NCI-H748 (cell line): ENCODE data around the gene MCAM.

Source experiments
- DNase-seq: peaks from one replicate; lab custom pipeline; 2025; ENCODE audit not compliant: unreplicated experiment; lab: John Stamatoyannopoulos, UW

The MCAM gene, protein sequence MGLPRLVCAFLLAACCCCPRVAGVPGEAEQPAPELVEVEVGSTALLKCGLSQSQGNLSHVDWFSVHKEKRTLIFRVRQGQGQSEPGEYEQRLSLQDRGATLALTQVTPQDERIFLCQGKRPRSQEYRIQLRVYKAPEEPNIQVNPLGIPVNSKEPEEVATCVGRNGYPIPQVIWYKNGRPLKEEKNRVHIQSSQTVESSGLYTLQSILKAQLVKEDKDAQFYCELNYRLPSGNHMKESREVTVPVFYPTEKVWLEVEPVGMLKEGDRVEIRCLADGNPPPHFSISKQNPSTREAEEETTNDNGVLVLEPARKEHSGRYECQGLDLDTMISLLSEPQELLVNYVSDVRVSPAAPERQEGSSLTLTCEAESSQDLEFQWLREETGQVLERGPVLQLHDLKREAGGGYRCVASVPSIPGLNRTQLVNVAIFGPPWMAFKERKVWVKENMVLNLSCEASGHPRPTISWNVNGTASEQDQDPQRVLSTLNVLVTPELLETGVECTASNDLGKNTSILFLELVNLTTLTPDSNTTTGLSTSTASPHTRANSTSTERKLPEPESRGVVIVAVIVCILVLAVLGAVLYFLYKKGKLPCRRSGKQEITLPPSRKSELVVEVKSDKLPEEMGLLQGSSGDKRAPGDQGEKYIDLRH

DNA sequence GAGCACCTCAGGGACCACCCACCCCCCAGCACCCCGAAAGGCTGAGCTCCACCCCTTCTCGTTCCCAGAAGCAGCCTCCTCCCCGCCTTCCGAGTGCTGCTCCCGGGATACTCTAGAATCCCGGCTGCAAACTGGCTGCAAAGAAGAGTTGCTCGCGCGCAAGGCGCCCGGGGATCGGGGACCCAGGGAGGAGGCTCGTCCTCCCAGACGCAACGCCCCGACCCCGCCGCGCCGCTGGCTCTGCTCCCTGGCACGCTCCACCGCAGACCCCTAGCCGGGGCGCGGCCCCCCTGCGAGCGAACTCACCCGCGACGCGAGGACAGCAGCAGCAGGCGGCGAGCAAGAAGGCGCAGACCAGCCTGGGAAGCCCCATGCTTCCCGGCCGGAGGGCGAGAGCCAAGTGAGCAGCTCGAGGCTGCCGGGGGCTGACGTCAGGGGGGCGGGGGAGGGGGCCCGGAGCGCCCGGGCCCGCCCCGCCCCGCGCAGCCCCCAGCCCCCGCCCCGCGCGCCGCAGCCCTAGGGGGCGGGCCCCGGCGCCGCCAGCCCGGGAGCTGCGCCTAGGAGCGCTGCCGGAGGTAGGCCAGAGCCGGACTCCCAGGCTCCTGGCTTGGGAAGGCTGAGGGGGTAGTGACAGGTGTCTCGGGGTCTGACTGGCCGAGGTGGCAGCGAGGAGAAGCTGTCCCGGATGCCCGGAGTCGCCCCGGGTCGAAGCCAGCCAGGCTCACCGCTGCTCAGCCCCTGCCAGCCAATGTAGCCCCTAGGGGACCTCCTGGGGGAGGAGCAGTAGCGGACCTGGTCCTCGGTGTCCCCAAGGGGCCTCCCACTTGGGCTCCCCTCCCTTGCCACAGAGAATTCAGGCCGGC lies at the start of gene MCAM:
TSS of gene MCAM (minus strand) at position 402 of the 863 bp plus-strand sequence. CDS start at position 373, 29 bp downstream.
- DNase-seq: peak; percentile 49

DNA sequence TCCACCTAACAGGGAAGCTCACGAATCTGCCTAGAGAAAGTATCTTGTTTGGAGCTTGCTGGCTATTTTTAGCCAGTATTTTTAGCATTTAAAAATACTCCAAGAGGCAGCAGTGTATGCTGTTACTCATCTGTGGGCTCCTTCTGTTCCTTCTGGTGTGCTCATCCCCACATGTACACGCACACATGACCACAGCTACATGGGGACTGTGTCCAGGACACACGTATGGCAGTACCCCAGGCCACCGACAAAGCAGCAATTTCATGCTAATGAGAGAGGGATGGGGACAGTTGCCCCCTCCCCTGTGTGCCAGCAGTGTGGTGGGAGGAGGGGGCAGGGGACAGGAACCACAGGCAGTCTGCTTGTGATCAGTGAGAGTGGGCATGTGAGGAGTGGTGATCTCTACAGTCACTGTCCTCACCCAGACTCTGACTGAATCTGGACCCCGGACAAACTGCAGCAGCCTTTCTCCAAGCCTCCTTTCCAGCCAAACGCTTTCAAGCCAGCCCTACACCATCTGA lies 48.2 kb upstream of the MCAM start:
- DNase-seq: no peak

DNA sequence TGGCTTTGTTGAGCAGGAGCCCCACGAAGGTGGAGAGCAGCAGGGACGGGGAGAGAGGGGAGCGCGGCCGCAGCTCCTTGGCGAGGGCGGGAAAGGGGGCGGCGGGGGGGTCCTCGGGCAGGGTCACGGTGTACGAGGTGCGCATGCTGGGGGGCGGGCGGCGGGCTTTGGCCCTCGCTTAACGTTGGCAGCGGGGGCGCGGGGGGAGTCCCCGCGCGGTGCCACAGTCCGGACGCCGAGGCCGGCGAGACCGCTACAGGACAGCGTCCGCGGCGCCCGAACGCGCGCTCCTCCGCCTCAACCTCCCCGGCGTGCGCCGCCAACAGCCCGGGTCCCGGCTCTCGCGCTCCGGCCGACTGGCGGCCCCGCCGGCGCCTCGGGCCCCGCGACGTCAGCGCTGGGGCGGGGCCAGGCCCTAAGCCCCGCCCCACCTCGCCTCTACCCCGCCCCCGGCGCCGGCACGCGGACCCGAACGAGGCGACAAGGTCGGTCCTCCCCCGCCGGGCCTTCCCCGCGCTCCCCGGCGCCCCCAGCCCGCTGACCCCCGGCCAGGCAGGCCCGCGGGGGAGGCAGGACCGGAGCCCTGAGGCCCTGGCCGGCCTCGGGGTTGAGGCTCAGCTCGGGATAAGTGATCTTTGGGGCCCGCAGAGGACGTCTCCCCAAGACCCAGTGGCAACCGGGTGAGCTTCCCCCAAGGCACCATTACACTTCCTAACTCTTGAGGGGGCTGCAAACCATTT lies 47.1 kb upstream of the MCAM start:
- DNase-seq: peak; percentile 51

DNA sequence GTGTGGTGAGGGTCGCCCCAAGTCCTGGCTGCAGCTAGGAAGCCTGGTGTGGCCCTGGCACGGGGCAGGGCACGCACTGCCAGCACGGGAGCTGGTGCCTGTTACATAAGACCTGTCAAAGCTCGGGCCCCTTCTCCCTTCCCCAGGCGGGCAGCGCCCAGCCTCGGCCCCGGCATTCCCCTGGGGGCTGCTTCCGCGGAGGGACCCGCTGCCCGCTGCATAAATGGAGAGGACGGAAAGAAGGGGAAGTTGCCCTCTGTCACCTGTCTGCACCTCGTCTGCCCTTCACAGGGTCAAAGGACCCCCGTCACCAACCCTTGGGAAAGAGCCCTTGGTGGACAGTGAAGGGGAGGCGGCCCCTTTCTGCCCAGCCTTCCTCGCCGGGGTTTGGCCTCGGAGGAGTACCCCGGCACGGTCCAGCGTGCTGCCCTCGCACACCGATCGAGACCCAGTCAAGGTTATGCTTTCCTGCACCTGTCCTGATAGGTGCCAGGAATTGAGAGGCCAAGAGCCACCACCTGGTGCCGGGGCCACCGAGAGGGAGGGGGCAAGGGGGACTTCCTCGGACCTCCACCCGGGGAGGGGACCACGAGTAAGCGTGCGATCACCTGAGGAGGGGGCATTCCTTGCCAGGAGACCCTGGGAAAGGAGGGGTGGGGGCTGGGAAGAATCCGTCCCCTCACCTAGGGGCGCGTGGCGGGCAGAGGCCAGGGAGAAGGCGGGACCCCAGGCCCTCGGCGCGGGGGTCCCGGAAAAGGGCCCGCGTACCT lies 46.3 kb upstream of the MCAM start:
- DNase-seq: no peak

DNA sequence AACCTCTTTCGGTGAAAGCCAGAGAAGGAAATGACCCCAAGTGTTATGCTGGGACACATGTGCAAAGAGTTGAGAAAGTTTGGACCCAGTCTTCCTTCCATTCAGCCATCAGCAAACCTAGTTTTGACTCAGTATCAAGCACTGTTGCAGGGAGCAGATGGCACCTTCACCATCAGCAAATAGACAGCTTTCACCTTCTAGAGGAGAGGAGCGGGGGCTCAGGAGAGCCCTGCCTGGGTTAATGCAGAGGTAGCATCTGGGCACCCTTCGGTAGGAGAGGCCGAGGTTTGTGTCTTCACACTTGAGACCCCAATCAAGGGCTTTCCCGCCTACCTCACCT lies 45.8 kb upstream of the MCAM start:
- no peak for DNase-seq

DNA sequence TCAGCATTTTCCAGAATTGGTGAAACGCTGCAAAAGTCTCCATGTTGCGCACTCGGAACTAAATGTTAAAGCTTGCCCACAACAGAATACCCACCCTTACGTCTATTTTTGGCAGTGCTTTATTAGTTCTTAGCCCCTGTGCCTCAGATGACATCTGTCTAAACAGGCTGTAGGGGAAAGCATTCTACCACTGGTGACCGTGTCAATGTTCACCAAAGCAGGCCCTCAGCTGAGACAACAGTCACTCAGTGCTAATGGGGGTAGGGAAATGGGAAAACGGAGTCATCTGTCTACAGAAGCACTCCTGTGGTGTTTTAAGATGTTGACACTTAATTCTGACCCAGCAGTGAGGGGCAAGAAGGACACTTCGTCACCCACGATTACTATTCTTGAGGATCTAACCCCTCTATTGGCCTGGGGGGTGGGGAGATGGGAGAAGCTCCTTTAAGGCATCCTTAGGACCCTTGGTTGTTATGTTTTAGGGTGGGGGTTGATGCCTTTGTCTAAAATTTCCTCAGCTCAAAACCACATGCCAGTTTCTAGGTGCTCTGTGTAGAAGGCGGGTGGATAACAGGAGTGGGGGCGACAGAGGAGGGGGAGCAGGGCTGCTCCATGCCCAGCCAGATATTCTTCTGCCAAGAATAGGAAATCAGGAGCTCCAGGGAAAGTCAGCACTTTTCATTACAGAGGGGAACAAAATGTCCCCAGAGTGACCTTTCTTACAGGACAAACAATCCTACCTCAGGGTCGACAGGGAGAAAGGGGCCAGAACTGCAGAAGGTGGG lies 45.2 kb upstream of the MCAM start:
- no peak for DNase-seq

DNA sequence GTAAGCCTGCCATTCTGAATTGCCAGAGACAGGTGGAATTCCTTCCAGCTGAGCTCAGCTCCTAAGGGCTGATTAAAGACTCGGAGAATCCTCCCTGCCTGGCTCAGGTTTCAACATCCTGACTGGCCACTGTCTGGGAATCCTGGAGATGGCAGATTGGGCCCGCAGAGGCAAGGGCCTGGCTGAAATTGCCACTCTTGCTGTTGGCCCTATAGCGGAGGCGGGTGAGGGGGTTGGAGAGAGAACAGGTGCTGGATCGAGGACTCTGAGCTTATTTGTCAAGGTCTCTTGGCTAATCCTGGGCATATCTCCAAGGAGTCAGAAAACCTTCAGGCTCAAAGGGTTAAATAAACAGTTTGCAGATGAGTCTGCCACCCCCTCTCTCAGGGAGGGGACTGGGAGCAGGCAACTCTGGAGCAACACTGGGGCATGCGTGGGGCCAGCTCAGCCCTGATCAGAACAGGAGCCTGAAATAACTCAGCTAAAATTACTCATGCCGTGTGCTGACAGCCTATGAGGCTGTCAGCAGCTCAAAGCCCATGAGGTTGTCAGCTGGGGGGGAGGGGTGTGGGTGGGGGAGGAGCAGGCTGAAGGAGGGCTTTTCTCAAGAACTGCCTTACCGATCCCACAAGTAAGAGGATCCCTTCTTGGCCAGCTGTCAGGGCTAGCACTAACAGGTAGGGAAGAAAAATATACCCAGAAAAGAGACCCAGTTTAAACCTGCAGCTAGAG lies 44.3 kb upstream of the MCAM start:
- DNase-seq: no peak

DNA sequence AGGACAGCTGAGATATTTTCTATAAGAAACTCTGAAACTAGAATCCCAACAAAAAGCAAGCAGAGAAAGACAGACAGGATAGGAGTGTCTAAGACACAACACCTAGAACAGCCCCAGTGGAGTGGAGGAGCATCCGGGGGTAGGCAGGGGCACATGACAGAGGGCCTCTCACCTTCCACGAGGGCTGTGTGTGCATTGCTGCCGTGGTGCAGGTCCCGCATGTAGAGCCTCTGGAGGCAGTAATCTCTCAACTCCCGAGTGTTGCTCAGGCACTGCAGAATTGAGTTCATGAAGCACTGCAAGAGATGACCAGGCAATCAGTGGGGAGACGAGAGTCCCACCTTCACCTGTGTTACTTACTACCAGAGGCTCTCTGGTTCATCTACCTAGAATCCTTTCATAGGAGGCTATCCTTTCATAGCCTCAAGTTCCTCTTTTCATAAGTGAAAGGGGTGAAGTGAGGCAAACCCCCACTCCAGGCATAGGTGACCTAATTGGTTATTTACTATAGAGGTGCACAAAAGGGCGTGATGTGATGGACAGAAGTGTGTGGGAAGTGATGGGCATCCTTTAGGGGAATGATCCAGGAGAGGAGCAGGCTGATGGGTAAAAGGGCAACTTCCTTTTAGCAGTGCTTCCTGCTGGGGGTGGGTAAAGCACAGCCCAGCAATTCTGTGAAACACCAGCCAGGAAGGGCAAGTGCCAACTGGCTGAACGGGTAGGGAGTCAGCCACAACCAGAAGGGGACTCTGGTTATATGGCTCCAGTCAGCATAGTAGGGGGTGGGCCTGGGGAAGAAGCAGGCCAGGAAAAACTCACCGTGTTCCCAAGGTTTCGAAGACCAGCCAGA lies 42.7 kb upstream of the MCAM start:
- DNase-seq: no peak

DNA sequence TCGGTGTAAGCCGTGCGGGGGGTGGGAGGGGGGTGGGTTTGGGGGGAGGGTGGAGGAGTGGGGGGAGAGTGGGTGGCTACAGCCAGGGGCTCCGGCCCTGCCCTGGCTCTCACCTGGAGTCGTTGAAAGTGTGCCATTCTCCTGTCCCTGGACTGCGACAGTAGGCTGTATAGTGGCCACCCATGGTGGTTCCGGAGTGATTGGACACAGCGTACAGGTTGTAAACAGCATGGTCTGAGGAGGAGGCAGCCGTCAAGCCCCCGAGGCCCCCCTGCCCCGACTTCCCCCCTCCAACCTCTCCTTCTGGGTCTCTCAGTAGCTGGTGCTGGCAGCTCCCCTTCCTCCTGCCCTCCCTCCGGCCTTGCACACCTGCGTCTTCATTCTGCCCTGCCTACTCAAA lies 40.1 kb upstream of the MCAM start:
- DNase-seq: no peak

DNA sequence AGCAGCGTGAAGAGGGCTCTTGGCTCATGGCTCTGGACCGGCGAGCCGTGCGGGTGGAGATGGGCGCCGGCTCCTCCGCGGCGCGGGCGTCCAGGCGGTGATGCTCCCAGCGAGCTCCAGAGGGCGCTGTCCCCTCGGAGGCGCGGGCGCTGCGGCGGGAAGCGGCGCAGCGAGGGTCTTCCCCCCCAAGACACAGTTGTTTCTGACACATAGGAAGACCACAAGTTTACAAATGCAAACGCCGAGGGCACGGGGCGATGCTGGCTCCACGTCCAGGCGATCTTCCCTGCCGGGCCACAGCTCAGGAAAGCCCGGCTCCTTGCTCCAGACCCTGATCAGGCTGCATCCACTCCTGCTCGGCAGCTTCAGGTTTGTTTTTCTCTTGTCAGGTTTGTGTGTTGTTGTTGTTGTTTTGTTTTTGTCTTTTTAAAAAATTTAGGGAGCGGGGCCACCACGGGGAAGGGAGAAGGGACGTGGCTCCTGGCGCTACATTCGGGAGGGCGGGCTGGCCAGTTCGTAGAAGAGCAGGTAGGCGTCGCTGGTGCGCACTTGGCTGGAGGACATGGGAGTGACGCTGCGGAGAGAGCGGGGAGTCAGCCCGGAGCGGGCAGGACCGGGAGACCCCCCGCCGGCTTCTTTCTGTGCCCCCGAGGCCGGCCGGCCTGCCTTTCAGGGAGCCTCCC lies 39.6 kb upstream of the MCAM start:
- DNase-seq: peak; percentile 79

DNA sequence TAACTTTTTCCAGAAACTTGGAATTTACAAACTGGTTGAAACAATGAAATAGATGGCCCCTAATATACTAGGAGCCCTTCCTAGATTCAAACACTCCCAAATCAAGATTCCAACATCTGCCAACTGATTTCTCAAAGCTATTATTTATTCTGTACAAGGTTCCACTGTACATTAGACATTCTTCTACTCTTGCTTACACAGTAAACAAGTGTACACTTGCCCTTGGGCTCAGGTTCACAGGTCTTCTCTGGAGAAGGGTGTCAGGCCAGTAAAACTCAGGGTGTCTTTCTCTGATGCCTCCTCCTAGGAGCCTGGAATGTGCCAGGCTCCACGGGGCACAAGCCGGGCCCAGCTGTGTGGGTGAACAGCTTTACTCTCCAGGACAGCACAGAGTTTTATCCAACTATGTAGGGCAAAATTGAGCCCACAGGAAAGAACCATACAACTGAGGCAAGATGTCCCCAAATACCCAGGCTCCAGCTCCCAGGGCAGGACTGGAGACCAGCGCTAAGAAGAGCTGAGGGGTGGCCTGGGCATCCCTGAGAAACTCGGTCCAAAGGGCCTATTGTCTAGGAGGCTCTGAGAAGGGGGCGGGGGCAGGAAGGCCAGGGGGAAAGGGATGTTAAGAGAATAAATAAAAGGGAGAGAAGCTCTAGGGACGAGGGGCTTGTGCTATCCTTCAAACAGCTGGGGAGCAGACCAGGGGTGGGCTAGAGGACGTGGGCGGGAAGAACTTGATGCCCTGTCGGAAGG lies 38.3 kb upstream of the MCAM start:
- DNase-seq: no peak

DNA sequence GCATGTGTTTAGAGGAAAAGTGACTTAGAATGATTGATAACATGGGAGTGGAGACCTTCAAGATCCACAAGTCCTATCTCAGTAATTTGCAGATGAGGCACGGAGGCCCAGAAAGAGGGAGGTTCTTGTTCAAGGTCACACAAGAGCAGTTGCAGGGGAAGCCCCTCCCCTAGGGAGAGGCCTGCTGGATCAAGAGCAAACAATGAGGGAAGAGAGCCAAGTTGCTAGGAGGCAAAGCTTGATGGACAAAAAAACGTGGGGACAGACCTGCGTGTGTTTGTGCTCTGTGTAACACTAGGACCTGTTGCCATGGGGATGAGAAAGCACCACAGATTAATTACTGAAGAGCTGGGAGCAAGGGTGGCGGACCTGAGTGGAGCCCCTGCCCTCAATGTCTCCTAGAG lies 35.9 kb upstream of the MCAM start:
- peak; percentile 95 for DNase-seq

DNA sequence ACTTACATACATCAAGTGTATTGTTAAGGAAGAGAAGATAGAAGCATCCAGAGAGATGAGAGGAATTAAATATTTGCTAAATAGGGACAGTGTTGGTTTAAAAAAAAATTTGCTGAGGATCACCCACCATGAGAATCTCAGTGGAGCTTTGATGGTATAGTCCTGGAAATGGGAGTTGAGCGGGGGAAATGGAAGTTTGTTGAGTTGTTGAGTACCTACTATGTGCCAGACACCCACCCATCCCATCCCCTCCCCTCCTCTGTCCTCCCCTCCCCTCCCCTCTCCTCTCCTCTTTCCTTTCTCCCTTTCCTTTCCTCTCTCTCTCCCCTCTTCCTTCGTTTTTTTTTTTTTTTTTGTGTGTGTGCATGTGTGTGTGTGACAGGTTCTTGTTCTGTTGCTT lies 34.3 kb upstream of the MCAM start:
- no peak for DNase-seq

DNA sequence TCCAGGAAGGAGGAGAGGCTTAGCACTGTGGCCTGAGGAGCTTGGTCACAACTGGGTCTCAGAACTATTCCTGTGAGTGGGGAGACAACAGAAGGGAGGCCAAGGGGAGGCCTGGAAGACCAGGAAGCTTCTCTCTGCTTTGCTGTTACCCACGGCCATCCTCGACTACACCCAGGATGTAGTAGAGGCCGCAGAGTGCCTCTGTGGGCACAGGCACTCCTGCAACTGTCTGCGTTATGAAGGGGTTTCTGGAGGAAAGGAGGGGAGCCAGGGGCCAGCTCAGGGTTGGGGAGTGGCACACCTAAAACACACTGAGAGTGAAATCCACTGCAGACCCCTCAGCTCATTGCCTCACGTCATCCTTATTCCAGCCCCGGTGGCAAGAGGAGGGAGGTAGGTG lies 33.4 kb upstream of the MCAM start:
- DNase-seq: no peak

DNA sequence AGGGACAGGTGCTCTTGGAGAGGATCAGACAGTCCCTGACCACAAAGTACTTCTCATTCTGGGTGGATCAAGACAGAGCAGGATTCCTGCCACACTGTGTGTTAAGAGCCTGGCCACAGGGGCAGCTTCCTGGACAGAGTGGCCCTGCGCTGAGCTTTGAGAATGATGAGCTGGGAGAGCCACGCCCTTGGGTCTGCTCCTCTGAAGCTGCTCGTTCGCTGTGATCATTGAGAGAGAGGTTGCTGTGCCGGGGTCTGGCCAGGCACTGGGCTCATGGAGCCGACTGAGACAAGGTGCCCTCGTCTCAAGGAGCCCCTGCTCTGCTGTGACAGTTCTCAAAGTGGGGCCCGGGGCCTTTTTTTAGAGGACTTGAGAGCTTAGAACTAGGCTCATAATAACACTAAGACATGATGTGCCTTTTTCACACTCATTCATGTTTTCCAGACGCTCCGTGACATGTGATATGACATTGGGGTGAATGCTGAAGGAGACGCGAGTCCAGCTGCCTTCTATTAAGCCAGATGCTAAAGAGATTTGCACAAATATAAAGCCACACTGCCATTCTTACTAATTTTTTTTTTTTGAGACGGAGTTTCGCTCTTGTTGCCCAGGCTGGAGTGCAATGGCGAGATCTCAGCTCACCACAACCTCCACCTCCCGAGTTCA lies 31.1 kb upstream of the MCAM start:
- peak; percentile 12 for DNase-seq

DNA sequence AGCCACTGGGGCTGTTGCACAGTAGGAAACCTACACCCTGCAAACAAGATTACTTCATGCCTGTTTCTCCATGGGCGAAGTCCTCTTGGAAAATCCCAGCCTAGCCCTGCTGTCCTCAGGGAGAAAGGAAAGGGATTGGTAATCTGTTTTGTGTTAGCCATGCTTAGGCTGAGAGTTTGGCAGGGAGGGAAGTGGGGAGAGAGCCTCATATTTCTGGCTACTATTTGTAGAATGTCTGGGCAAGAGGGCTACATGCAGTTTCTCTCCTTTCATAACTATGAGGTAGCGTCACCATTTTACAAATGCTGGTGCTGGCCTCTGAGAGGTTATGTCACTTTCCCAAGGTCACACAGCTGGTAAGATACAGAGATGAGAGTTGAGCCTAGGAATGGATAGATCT lies 30.3 kb upstream of the MCAM start:
- no peak for DNase-seq
